Fibroblast of lung (primary cell): ENCODE data around the gene GRB10. TPM values are rescaled to one million over a fixed set of nuclear protein-coding genes. Genes with fewer than 3 reads are reported as not detected.

Experiments used
- DNase-seq, 2 donors: peaks; one replicate each; pipeline versions ENCODE4 v3.0.0 to v3.0.0-alpha.2; 2010; ENCODE audit warnings: low read depth in 2 of 2
- H2AFZ ChIP-seq: 2 replicates; pipeline ENCODE4 v1.5.1; 2012; ENCODE audit warnings: low read length, control low read depth, inconsistent platforms
- H3K27ac ChIP-seq: 2 replicates; pipeline ENCODE4 v1.5.1; 2011; ENCODE audit warnings: low read length, control low read depth; ENCODE audit not compliant: insufficient read depth
- H3K27me3 ChIP-seq: 2 replicates; pipeline ENCODE4 v1.5.1; 2011; ENCODE audit warnings: mild to moderate bottlenecking, low read length; ENCODE audit not compliant: control insufficient read depth, insufficient read depth
- H3K36me3 ChIP-seq: 2 replicates; pipeline ENCODE4 v1.5.1; 2011; ENCODE audit warnings: low read length; ENCODE audit not compliant: control insufficient read depth, insufficient read depth
- H3K4me1 ChIP-seq: 2 replicates; pipeline ENCODE4 v1.5.1; 2011; ENCODE audit warnings: low read length; ENCODE audit not compliant: control insufficient read depth, insufficient read depth; ENCODE audit errors: extremely low read depth
- H3K4me2 ChIP-seq: 2 replicates; pipeline ENCODE4 v1.5.1; 2011; ENCODE audit warnings: low read length, control low read depth; ENCODE audit not compliant: insufficient read depth; ENCODE audit errors: extremely low read depth
- H3K4me3 ChIP-seq, 4 experiments: fragments of 200-600 bp in 1 of 4; sonication (generic) in 1 of 4; replicated peaks in 1 of 4; 2 replicates each; pipeline ENCODE4 v1.5.1; 2011 to 2016; ENCODE audit warnings: low read length in 4 of 4, low read depth in 3 of 4, mild to moderate bottlenecking in 3 of 4, control low read depth in 2 of 4, inconsistent platforms in 1 of 4, mixed read lengths in 1 of 4; ENCODE audit not compliant: insufficient read depth in 1 of 4; ENCODE audit errors: control extremely low read depth in 1 of 4
- H3K79me2 ChIP-seq: 2 replicates; pipeline ENCODE4 v1.5.1; 2012; ENCODE audit warnings: mild to moderate bottlenecking, low read length, inconsistent platforms; ENCODE audit not compliant: control insufficient read depth, insufficient read depth
- H3K9ac ChIP-seq: 2 replicates; pipeline ENCODE4 v1.5.1; 2011; ENCODE audit warnings: mild to moderate bottlenecking, low read length, control low read depth; ENCODE audit not compliant: insufficient read depth
- H3K9me3 ChIP-seq: 2 replicates; pipeline ENCODE4 v1.5.1; 2012; ENCODE audit warnings: low read depth, low read length; ENCODE audit not compliant: control insufficient read depth, insufficient read depth
- H4K20me1 ChIP-seq: 2 replicates; pipeline ENCODE4 v1.5.1; 2011; ENCODE audit warnings: low read length; ENCODE audit not compliant: control insufficient read depth, insufficient read depth; ENCODE audit errors: extremely low read depth
- CTCF ChIP-seq, 2 donors: IDR thresholded peaks in 1 of 2; conservative IDR thresholded peaks in 1 of 2; 1 replicate in 1 of 2; 2 replicates in 1 of 2; pipeline ENCODE4 v1.5.1; 2011 to 2012; ENCODE audit warnings: low read length in 2 of 2, control low read depth in 1 of 2, inconsistent platforms in 1 of 2, low read depth in 1 of 2, mild to moderate bottlenecking in 1 of 2
- EZH2 ChIP-seq: IDR thresholded peaks from 2 replicates; pipeline ENCODE4 v1.5.1; 2012; ENCODE audit warnings: low read length, control low read depth, mild to moderate bottlenecking; ENCODE audit errors: missing control alignments
- polyA plus RNA-seq, 2 donors: library from polyadenylated mRNA; depleted of rRNA in 1 of 2; stranded (reverse) in 1 of 2; unstranded in 1 of 2; fragments of >200 nt; gene quantifications; 2 replicates each; pipeline ENCODE4 v1.2.1, GENCODE V29; 2011 to 2012; ENCODE audit warnings: missing spikeins in 1 of 2
- total RNA-seq: library from RNA; depleted of rRNA; stranded (reverse); fragments of >200 nt; gene quantifications from 2 replicates; pipeline ENCODE4 v1.2.1, GENCODE V29; 2014

GRB10 gene
- total and polyA plus RNA-seq, 2 donors (not counting 1 experiment from before 2014, with no cell fraction given): 11.1 to 64.1 TPM

GRCh38 chr7:50806143-50806542 lies 23.4 kb upstream of the GRB10 start:
- Histone ChIP-seq H3K79me2 (no peaks in the 10 kb centered on the region), H3K4me1 (no peaks in the 10 kb centered on the region), H3K27ac (no peak overlapping the region), H3K4me3 (no peak overlapping the region), H3K9ac (no peak overlapping the region), H4K20me1 (no peaks in the 10 kb centered on the region), H3K27me3 (peaks cover 9% of the 10 kb centered on the region), H3K4me2 (no peak overlapping the region), H3K9me3 (no peaks in the 10 kb centered on the region), H3K36me3 (no peaks in the 10 kb centered on the region), H2AFZ (no peak overlapping the region)
- TF ChIP-seq EZH2 (no peak), CTCF (conservative IDR thresholded peaks at IDR 0.05 in 1 of 2, IDR thresholded peaks at IDR 0.05 in 1 of 2; ENCODE audit: low read depth in 1 of 2, low read length in 2 of 2) (no peak)
- no peak for DNase-seq

- Histone ChIP-seq H3K27me3 (peaks cover 9% of the 10 kb centered on the region), H3K79me2 (no peaks in the 10 kb centered on the region), H3K4me2 (no peak overlapping the region), H3K9ac (no peak overlapping the region), H3K36me3 (no peaks in the 10 kb centered on the region), H4K20me1 (no peaks in the 10 kb centered on the region), H3K4me1 (no peaks in the 10 kb centered on the region), H3K27ac (no peak overlapping the region), H2AFZ (no peak overlapping the region), H3K4me3 (no peak overlapping the region), H3K9me3 (no peaks in the 10 kb centered on the region)
- no peak for DNase-seq
- TF ChIP-seq EZH2: no peak
- no peak for TF ChIP-seq CTCF (conservative IDR thresholded peaks at IDR 0.05 in 1 of 2, IDR thresholded peaks at IDR 0.05 in 1 of 2; ENCODE audit: low read depth in 1 of 2, low read length in 2 of 2)
Measured at GRCh38 chr7:50805447-50806125, 22.9 kb upstream of the GRB10 start.

- Histone ChIP-seq H3K9ac (no peak overlapping the region), H3K27me3 (peaks cover 5% of the 10 kb centered on the region), H3K9me3 (no peaks in the 10 kb centered on the region), H2AFZ (no peak overlapping the region), H3K4me3 (no peak overlapping the region), H3K4me1 (no peaks in the 10 kb centered on the region), H3K36me3 (no peaks in the 10 kb centered on the region), H3K4me2 (no peak overlapping the region), H3K27ac (no peak overlapping the region), H3K79me2 (no peaks in the 10 kb centered on the region), H4K20me1 (no peaks in the 10 kb centered on the region)
- TF ChIP-seq CTCF (conservative IDR thresholded peaks at IDR 0.05 in 1 of 2, IDR thresholded peaks at IDR 0.05 in 1 of 2; ENCODE audit: low read depth in 1 of 2, low read length in 2 of 2) (no peak), EZH2 (no peak)
- peak in 1 of 2 donors; percentile 48 for DNase-seq
Measured at GRCh38 chr7:50803359-50804337, 21.0 kb upstream of the GRB10 start.
